OCI-LY1 (cell line): ENCODE measurements around the gene PPIL6.

Experiments used
- EZH2 ChIP-seq: fragments of 200-600 bp; sonication (generic), shearing (Covaris generic); IDR thresholded peaks from 2 replicates; pipeline ENCODE4 v1.8.0; 2017; ENCODE audit warnings: borderline replicate concordance, mixed run types, mild to moderate bottlenecking, antibody characterized with exemption, low read length, moderate library complexity, mixed read lengths
- TF ChIP-seq, protein P1 (sequence below): fragments of 200-600 bp; sonication (generic), shearing (Covaris generic); IDR thresholded peaks from 2 replicates; pipeline ENCODE4 v1.5.1; 2017; ENCODE audit warnings: mild to moderate bottlenecking, antibody characterized with exemption, low read length, moderate library complexity, mixed read lengths

DNA sequence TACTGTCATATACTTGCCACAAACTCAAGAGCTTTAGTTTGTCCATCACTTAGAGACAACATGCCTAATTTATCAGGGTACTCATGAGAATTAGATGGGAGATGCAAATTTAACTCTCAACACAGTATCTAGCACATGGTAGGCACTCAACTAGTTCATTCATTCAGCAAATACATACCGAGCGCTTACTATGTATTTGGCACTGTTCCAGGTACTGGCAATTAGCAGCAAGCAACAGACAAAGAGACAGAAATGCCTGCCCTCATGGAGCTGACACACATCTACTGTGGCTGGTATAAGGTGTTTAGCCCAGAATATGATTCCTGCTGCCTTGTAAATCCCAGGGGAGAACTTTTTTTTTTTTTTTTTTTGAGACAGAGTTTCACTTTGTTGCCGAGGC, 10.4 kb upstream of the PPIL6 start:
- TF ChIP-seq, protein P1, sequence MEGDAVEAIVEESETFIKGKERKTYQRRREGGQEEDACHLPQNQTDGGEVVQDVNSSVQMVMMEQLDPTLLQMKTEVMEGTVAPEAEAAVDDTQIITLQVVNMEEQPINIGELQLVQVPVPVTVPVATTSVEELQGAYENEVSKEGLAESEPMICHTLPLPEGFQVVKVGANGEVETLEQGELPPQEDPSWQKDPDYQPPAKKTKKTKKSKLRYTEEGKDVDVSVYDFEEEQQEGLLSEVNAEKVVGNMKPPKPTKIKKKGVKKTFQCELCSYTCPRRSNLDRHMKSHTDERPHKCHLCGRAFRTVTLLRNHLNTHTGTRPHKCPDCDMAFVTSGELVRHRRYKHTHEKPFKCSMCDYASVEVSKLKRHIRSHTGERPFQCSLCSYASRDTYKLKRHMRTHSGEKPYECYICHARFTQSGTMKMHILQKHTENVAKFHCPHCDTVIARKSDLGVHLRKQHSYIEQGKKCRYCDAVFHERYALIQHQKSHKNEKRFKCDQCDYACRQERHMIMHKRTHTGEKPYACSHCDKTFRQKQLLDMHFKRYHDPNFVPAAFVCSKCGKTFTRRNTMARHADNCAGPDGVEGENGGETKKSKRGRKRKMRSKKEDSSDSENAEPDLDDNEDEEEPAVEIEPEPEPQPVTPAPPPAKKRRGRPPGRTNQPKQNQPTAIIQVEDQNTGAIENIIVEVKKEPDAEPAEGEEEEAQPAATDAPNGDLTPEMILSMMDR, result no peak
- TF ChIP-seq EZH2, result no peak
